ENCODE data around the gene DAPK1.

DAPK1 gene

GRCh38 chr9:87703636-87704276 is 206.1 kb downstream of the DAPK1 start:
- ChIA-PET CTCF (no interaction called here), POLR2A (interaction anchor here (0.6 kb wide), 1 partner anchor 805 kb away, joined by 3 read pairs; no protein-coding TSS in a partner anchor)
- no peaks in the 10 kb centered on the region for H3K4me1 ChIP-seq (ENCODE audit: control insufficient read depth, insufficient read depth, low read length)
- TF ChIP-seq PRDM4 (tag by site-specific recombination; IDR thresholded peaks at IDR 0.05), result no peak
- no peak for TF ChIP-seq ZNF837 (tag by site-specific recombination; IDR thresholded peaks at IDR 0.05)
- TF ChIP-seq ZNF639 (tag by site-specific recombination; IDR thresholded peaks at IDR 0.05), result no peak
- no peak for TF ChIP-seq EGR2 (tag by site-specific recombination; IDR thresholded peaks at IDR 0.05; ENCODE audit: low read depth)
- no peak for TF ChIP-seq OVOL3 (tag by site-specific recombination; IDR thresholded peaks at IDR 0.05)
- no peak for TF ChIP-seq TCF7L2 (IDR thresholded peaks at IDR 0.05; ENCODE audit: borderline replicate concordance, low read depth, low read length)
- no peak for TF ChIP-seq SP3 (tag by site-specific recombination; IDR thresholded peaks at IDR 0.05)
- no peak for TF ChIP-seq ZNF2 (tag by site-specific recombination; IDR thresholded peaks at IDR 0.05)
- TF ChIP-seq IKZF3 (tag by site-specific recombination; IDR thresholded peaks at IDR 0.05), result no peak
- no peak for TF ChIP-seq ZNF24 (tag by site-specific recombination; IDR thresholded peaks at IDR 0.05)
- TF ChIP-seq KLF1 (tag by site-specific recombination; IDR thresholded peaks at IDR 0.05), result no peak
- TF ChIP-seq, protein P1, sequence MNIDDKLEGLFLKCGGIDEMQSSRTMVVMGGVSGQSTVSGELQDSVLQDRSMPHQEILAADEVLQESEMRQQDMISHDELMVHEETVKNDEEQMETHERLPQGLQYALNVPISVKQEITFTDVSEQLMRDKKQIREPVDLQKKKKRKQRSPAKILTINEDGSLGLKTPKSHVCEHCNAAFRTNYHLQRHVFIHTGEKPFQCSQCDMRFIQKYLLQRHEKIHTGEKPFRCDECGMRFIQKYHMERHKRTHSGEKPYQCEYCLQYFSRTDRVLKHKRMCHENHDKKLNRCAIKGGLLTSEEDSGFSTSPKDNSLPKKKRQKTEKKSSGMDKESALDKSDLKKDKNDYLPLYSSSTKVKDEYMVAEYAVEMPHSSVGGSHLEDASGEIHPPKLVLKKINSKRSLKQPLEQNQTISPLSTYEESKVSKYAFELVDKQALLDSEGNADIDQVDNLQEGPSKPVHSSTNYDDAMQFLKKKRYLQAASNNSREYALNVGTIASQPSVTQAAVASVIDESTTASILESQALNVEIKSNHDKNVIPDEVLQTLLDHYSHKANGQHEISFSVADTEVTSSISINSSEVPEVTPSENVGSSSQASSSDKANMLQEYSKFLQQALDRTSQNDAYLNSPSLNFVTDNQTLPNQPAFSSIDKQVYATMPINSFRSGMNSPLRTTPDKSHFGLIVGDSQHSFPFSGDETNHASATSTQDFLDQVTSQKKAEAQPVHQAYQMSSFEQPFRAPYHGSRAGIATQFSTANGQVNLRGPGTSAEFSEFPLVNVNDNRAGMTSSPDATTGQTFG (tag by site-specific recombination; IDR thresholded peaks at IDR 0.05; ENCODE audit: borderline replicate concordance), result no peak
- TF ChIP-seq ZNF791 (tag by site-specific recombination; IDR thresholded peaks at IDR 0.05), result no peak
- TF ChIP-seq ZNF510 (tag by site-specific recombination; IDR thresholded peaks at IDR 0.05; ENCODE audit: insufficient replicate concordance), result no peak
- TF ChIP-seq ZEB2 (tag by site-specific recombination; IDR thresholded peaks at IDR 0.05), result no peak
- no peak for TF ChIP-seq FEZF1 (tag by site-specific recombination; IDR thresholded peaks at IDR 0.05)
- no peak for TF ChIP-seq ZNF513 (tag by site-specific recombination; IDR thresholded peaks at IDR 0.05)
- TF ChIP-seq ZNF184 (tag by site-specific recombination; IDR thresholded peaks at IDR 0.05), result no peak
- H3K27ac ChIP-seq (ENCODE audit: extremely low read depth, low read depth, low read length), result no peak overlapping the region
- H3K9me3 ChIP-seq (ENCODE audit: control insufficient read depth, insufficient read depth, low read depth, low read length), result no peaks in the 10 kb centered on the region
- H3K36me3 ChIP-seq (ENCODE audit: control insufficient read depth in 2 of 2, insufficient read depth in 1 of 2, low read length in 2 of 2), result peaks cover 0 to 48% of the 10 kb centered on the region in 2 experiments; a peak in 2 of 3 replicates
- no peak overlapping the region for H3K4me3 ChIP-seq (ENCODE audit: low read depth, low read length)
